Fibroblast of lung (primary cell): ENCODE results near the gene KRTAP2-3.

Experiments used
- EZH2 ChIP-seq: IDR thresholded peaks from 2 replicates; pipeline ENCODE4 v1.5.1; 2012; ENCODE audit warnings: low read length, control low read depth, mild to moderate bottlenecking; ENCODE audit errors: missing control alignments
- TF ChIP-seq, protein P1 (sequence below), 2 donors: IDR thresholded peaks in 1 of 2; conservative IDR thresholded peaks in 1 of 2; 1 replicate in 1 of 2; 2 replicates in 1 of 2; pipeline ENCODE4 v1.5.1; 2011 to 2012; ENCODE audit warnings: low read length in 2 of 2, control low read depth in 1 of 2, inconsistent platforms in 1 of 2, low read depth in 1 of 2, mild to moderate bottlenecking in 1 of 2

DNA sequence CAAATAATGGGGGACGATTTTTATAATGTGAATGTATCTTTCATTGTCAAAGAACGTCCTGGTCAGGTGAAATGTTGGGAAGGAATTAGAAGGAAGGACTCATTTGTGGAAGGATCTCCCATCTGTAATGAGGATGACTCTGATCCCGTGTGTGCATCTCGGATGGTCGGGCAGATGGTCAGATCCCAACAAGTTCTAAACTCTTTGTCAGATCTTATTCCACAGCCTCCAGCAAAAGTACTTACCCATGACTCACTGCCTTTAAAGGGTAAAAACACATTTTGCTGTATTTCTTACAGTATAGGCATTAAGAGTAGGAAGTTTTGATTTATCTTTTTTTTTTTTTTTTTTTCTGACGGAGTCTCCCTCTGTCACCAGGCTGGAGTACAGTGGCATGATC, 38.6 kb upstream of the KRTAP2-3 start:
- TF ChIP-seq, protein P1, sequence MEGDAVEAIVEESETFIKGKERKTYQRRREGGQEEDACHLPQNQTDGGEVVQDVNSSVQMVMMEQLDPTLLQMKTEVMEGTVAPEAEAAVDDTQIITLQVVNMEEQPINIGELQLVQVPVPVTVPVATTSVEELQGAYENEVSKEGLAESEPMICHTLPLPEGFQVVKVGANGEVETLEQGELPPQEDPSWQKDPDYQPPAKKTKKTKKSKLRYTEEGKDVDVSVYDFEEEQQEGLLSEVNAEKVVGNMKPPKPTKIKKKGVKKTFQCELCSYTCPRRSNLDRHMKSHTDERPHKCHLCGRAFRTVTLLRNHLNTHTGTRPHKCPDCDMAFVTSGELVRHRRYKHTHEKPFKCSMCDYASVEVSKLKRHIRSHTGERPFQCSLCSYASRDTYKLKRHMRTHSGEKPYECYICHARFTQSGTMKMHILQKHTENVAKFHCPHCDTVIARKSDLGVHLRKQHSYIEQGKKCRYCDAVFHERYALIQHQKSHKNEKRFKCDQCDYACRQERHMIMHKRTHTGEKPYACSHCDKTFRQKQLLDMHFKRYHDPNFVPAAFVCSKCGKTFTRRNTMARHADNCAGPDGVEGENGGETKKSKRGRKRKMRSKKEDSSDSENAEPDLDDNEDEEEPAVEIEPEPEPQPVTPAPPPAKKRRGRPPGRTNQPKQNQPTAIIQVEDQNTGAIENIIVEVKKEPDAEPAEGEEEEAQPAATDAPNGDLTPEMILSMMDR (conservative IDR thresholded peaks at IDR 0.05 in 1 of 2, IDR thresholded peaks at IDR 0.05 in 1 of 2; ENCODE audit: low read depth in 1 of 2, low read length in 2 of 2): no peak
- TF ChIP-seq EZH2: no peak
